ENCODE data around the gene RPGRIP1. TPM values are rescaled to one million over a fixed set of nuclear protein-coding genes. Genes with fewer than 3 reads are reported as not detected.
A peak's percentile ranks its signal among the peaks of the same experiment; 100 is the strongest.

RPGRIP1 gene
- total RNA-seq, 1 donor from 2014 or later = 0.47 TPM

- Histone ChIP-seq H3K27me3 (no peaks in the 10 kb centered on the region), H3K9me3 (ENCODE audit: low read depth) (no peaks in the 10 kb centered on the region), H2AFZ (replicated peaks) (no peak overlapping the region), H3K4me2 (no peak overlapping the region), H3K36me3 (no peaks in the 10 kb centered on the region), H3K4me1 (peaks cover 4% of the 10 kb centered on the region), H3K4me3 (no peak overlapping the region), H3K27ac (no peak overlapping the region), H3K79me2 (ENCODE audit: low read depth) (no peaks in the 10 kb centered on the region), H4K20me1 (ENCODE audit: low read depth) (no peaks in the 10 kb centered on the region), H3K9ac (no peak overlapping the region), H3F3A (ENCODE audit: low read depth) (peaks cover 19% of the 10 kb centered on the region)
- TF ChIP-seq EZH2 (IDR thresholded peaks at IDR 0.05) (no peak), CTCF (IDR thresholded peaks at IDR 0.05) (no peak), EZH2phosphoT487 (IDR thresholded peaks at IDR 0.05) (no peak)
- Mint-ChIP-seq H3K36me3 (no peaks in the 10 kb centered on the region), H3K4me3 (no peak overlapping the region), H3K4me1 (peaks cover 10% of the 10 kb centered on the region), H3K27me3 (ENCODE audit: insufficient read depth, low read depth) (peaks cover 2% of the 10 kb centered on the region), H3K27ac (no peak overlapping the region), H3K9me3 (no peaks in the 10 kb centered on the region)
- no peak for DNase-seq (ENCODE audit: low spot score)
Observed at GRCh38 chr14:21313512-21313911, 33.6 kb downstream of the RPGRIP1 start.

GRCh38 chr14:21317398-21317797, 37.5 kb downstream of the RPGRIP1 start:
- Histone ChIP-seq H3F3A (ENCODE audit: low read depth) (no peaks in the 10 kb centered on the region), H3K9ac (no peak overlapping the region), H3K27ac (no peak overlapping the region), H3K4me1 (no peaks in the 10 kb centered on the region), H4K20me1 (ENCODE audit: low read depth) (no peaks in the 10 kb centered on the region), H3K36me3 (no peaks in the 10 kb centered on the region), H3K9me3 (ENCODE audit: low read depth) (no peaks in the 10 kb centered on the region), H3K4me3 (no peak overlapping the region), H3K4me2 (no peak overlapping the region), H2AFZ (replicated peaks) (no peak overlapping the region), H3K27me3 (no peaks in the 10 kb centered on the region), H3K79me2 (ENCODE audit: low read depth) (no peaks in the 10 kb centered on the region)
- TF ChIP-seq CTCF (IDR thresholded peaks at IDR 0.05) (no peak), EZH2phosphoT487 (IDR thresholded peaks at IDR 0.05) (no peak), EZH2 (IDR thresholded peaks at IDR 0.05) (no peak)
- H3K4me3 Mint-ChIP-seq = no peak overlapping the region
- H3K36me3 Mint-ChIP-seq = no peaks in the 10 kb centered on the region
- peaks cover 2% of the 10 kb centered on the region for H3K27me3 Mint-ChIP-seq (ENCODE audit: insufficient read depth, low read depth)
- H3K9me3 Mint-ChIP-seq = no peaks in the 10 kb centered on the region
- no peak overlapping the region for H3K27ac Mint-ChIP-seq
- peak; percentile 20 for DNase-seq (ENCODE audit: low spot score)
- no peaks in the 10 kb centered on the region for H3K4me1 Mint-ChIP-seq

- no peak overlapping the region for H3K27ac ChIP-seq
- TF ChIP-seq EZH2 (IDR thresholded peaks at IDR 0.05) (no peak), CTCF (IDR thresholded peaks at IDR 0.05) (no peak), EZH2phosphoT487 (IDR thresholded peaks at IDR 0.05) (no peak)
- no peaks in the 10 kb centered on the region for H3K4me1 ChIP-seq
- no peak for DNase-seq (ENCODE audit: low spot score)
- H3K4me2 ChIP-seq = no peak overlapping the region
- no peaks in the 10 kb centered on the region for H4K20me1 ChIP-seq (ENCODE audit: low read depth)
- Mint-ChIP-seq H3K4me3 (no peak overlapping the region), H3K27me3 (ENCODE audit: insufficient read depth, low read depth) (peaks cover 6% of the 10 kb centered on the region), H3K27ac (no peak overlapping the region), H3K4me1 (peaks cover 2% of the 10 kb centered on the region), H3K9me3 (no peaks in the 10 kb centered on the region), H3K36me3 (no peaks in the 10 kb centered on the region)
- no peak overlapping the region for H3K4me3 ChIP-seq
- H3K9me3 ChIP-seq (ENCODE audit: low read depth) = no peaks in the 10 kb centered on the region
- no peaks in the 10 kb centered on the region for H3K36me3 ChIP-seq
- no peaks in the 10 kb centered on the region for H3F3A ChIP-seq (ENCODE audit: low read depth)
- no peak overlapping the region for H3K9ac ChIP-seq
- no peak overlapping the region for H2AFZ ChIP-seq (replicated peaks)
- no peaks in the 10 kb centered on the region for H3K27me3 ChIP-seq
- H3K79me2 ChIP-seq (ENCODE audit: low read depth) = no peaks in the 10 kb centered on the region
Observed at GRCh38 chr14:21320913-21321312, 41.0 kb downstream of the RPGRIP1 start.

Measured in neural progenitor cell (in vitro differentiated cells).